Activated CD8-positive, alpha-beta memory T cell treated with anti-CD3 and anti-CD28 coated beads for 24 hours (primary cell): ENCODE results near the gene NUFIP1.
"Not testable (repeated sequence)": the region's sequence is repeated elsewhere in the genome, so short reads cannot be mapped to it uniquely, and the experiment has no call there.

Experiments used
- DNase-seq: peaks from one replicate; pipeline ENCODE4 v3.0.0-alpha.2; 2020

NUFIP1 gene

GRCh38 chr13:44969551-44970484 lies 19.5 kb downstream of the NUFIP1 start:
- no peak for DNase-seq

- no peak for DNase-seq
Measured at GRCh38 chr13:44968434-44968815, 20.8 kb downstream of the NUFIP1 start.

- DNase-seq = no peak
Measured at GRCh38 chr13:44967704-44968433, 21.4 kb downstream of the NUFIP1 start.

DNA sequence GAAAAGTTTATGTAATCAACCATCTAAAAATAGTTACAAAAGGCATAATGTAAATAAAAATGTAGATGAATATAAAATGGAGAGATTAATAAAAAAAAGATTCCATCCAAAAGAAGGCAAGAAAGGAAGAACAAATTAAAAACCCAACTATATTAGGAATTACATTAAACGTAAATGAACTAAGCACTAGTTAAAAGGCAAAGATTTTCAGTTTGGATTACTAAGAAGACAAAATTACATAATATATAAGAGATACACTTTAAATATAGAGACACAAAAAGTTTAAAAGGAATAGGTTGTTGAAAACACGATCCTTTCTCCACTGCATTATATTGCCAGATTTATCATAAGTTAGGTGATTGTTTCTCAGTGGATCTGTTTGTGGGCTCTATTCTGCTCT lies 27.3 kb downstream of the NUFIP1 start:
- no peak for DNase-seq

- DNase-seq = no peak
Measured at GRCh38 chr13:44955406-44955805, 33.9 kb downstream of the NUFIP1 start.

DNA sequence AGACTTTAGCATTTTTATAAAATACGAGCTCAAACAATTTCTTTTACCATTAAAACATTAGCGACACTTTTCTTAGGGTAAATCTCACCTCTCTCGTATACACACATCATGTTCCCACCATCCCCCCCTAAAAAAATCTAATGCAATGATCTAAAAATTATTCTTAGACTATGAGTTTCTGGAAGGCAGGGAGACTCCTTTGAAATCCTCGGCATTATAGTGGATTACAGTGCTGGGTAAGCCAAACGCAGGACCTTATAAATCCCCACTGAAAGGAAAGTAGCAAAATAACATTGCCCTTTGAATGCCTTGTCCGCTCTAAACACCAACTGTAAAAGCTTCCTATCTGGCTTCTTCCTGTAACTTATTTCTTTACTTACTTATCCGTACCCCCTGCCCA lies 35.0 kb downstream of the NUFIP1 start:
- no peak for DNase-seq

DNA sequence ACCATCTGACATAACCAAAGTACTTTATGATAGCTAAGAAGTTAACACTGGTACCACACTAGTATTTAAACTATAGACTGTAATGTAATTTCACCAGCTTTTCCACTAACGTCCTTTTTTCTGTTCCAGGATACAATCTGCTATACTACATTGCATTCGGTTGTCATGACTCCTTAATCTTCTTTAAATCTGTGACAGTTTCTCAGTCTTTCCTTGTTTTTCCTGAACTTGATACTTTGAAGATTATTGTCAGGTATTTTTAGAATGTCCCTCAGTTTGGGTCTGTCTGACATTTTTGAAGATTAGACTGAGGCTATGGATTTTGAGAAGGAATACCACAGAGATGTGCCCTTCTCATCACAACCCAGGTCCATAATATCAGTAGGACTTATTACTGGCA lies 36.6 kb downstream of the NUFIP1 start:
- DNase-seq = no peak

DNA sequence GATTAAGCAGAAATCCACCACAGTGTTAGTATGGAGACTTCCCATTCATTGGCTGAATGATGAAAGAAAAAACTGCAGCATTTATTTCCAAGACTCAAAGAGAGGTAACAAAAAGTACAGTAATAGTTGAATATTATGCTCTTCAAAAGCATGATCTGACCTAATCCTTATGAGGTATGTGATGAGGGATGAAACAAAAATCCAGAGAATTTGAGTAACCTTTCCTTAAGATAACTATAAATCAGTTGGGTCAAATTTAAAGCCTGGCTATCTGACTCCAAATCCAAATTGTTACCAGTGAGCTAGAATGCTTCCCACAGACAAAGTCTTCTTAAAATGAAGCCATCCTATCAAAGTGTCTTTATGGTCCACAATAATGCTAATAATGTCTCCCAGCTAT lies 38.1 kb downstream of the NUFIP1 start:
- DNase-seq = no peak

DNA sequence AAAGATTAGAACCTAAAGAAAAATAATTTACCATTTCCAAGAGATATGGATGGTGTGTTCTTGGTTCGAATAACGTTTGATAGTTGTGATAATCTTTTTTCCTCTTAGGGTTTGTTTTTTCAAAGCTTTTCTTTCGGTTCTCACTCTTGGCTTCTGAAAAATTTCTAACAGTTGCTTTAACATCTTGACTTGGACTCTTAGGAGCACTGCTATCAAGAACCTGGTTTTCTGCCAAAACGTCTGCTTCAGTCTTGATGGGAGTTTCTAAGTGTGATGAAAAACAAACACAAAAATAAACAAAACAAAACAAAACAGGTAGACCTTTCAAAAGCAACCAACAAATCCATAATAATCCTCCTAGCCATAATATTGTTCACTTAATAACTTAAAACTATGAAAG lies 45.9 kb downstream of the NUFIP1 start:
- not testable (repeated sequence) for DNase-seq

- DNase-seq = no peak
Measured at GRCh38 chr13:44938854-44939253, 50.4 kb downstream of the NUFIP1 start.

- DNase-seq = no peak
Measured at GRCh38 chr13:44936246-44936645, 53.0 kb downstream of the NUFIP1 start.

DNA sequence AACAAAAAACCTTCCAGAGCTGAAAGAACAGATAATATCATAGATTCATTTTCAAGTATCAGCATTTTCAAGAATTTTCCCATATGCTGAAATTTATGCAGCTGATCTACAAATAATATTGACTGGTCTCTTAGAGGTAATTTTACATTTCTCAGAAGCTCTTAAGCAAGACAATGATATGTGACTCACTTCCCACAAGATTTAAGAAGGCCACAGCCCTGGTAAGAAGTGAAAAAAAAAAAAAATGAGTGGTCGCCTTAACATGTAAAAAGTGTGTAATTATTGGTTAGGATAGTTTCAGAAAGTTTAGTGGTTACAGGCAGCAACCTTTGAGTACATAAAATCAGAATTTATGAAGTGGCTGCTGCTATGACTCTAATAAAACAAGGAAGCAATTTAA lies 54.5 kb downstream of the NUFIP1 start:
- DNase-seq = no peak

DNA sequence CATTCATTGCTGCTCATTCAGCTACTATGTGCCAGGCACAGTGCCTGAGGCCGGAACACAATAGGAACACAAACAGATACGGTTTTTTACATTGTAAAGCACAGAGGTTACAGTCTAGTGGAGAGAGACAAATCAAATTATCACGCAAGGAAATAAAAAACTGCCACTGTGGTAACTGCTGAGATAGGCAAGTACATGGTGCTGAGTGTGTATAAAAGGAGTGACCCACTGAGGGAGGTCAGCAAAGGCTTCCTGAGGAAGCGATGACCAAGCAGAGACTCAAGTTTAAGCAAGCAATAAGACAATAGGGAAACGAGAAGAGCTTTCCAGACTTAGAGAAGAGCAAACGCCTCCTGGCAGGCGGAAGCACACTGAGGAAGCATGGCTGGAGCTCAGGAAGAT lies 56.4 kb downstream of the NUFIP1 start:
- DNase-seq = no peak

GRCh38 chr13:44932171-44932849 lies 57.0 kb downstream of the NUFIP1 start:
- DNase-seq = no peak

GRCh38 chr13:44930963-44931623 lies 58.2 kb downstream of the NUFIP1 start:
- no peak for DNase-seq

DNA sequence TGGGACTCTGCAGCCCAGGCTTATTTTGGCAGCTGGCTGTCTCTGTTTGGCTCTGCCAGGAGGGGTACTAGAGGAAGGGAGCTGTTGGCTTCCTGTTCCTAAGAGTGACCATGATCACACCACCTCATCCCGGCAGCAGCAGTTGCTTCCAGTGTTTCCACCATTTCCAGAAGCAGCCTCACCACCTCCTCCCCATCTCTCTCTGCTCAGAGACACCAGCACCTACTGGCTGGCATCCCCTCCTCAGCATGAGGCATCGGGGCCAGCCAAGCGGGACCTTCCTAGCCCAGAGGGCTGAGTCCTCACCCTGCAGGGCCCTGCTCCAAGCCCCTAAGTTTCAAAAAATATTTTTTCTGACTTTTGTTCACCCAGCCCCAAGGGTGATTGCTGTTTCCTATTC lies 59.0 kb downstream of the NUFIP1 start:
- DNase-seq = no peak

GRCh38 chr13:44929692-44930091 lies 59.6 kb downstream of the NUFIP1 start:
- no peak for DNase-seq

- DNase-seq = no peak
Measured at GRCh38 chr13:44927968-44928367, 61.3 kb downstream of the NUFIP1 start.

DNA sequence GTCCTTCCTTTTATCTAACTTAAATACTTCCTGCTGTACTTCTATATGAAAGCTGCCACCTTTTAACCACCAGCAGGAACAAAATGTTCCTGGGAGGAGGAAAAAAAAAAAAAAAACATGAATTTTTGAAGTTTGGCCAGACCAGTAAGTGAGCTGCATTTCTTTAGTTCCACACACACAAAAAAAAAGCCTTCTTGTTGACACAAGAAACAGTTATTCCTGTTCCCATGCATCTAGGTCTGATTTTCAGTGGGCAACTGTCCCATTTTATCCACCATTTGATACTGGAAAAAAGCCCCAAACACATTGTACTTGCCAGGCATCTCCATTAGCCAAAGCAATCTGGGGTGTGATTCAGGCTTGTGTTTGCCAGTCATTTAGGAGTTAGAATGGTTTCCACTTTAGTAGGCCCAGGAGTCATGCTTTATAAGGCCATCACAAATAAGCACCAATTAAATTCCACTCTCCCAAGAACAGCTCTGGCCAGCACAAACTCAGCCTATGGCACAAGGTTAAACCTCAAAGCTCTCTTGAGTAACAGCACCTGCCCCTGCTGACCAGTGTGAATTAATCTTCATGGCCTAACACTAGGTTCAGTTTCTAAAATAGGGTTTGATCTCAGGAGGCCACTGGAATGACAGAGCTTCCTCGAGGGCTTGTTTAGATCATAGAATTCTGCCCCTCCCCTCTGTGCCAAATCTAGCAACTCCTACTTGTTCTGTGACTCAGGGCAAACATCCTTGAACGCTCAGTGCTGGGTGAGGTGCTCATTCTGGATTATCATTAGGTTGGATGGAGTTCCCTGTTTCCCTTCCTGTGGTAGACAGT lies 67.1 kb downstream of the NUFIP1 start:
- no peak for DNase-seq

GRCh38 chr13:44921246-44921877 lies 67.9 kb downstream of the NUFIP1 start:
- DNase-seq = no peak

DNA sequence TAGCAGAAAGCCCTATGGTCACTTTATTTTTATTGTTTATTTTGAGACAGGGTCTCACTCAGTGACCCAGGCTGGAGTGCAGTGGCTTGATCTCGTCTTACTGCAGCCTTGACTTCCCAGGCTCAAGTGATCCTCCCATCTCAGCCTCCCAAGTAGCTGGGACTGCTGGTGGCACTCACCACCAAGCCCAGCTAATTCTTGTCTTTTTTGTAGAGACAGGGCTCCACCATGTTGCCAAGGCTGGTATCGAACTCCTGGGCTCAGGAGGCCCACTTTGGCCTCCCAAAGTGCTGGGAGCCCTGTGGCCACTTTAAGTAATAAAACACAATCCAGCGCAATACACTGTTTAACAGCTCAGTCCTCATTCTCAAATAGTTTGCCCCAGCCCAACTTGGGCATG lies 69.3 kb downstream of the NUFIP1 start:
- no peak for DNase-seq
